ENCODE measurements around the gene KLF14. TPM values are rescaled to one million over a fixed set of nuclear protein-coding genes. Genes with fewer than 3 reads are reported as not detected.
A peak's percentile ranks its signal among the peaks of the same experiment; 100 is the strongest.
"Not testable (repeated sequence)": the region's sequence is repeated elsewhere in the genome, so short reads cannot be mapped to it uniquely, and the experiment has no call there.

The KLF14 gene
- polyA plus RNA-seq, 4 donors: 0.42 to 4.3 (median 0.84) TPM

DNA sequence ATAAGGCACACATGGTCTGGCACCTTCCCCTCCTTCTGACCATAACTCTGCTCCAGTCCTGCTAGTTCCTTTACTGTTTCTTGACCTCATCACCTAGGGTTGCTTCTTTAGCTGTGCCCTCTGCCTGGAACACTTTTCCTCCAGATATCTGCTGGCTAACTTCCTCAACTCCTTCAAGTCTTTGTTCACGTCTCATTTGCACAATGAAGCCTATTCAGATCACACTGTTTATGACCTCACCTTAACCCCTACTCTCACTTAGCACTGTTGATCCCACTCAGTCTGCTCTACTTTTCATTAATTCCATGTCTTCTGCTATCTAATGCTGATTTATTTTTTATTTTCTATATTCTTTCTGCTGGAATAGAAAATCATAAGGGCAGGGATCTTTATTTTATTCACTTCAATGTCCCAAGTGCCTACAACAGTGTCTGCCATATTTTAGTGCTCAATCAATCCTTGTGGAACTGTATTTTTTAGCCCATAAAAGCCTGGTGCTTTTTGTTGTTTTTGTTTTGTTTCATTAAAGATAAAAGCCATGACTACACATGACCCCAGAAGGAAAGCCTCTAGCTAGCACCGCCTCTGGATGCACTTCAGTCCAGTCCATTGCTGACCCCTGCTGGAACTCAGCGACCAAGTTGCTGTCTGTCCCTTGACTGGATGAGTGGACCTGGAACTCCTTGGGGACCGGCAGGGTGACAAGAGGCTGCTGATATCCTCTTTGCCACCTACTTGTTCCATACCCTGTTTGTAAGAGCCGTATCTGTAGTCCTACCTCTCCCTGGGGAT, 12.3 kb downstream of the KLF14 start:
- DNase-seq (ENCODE audit: low read depth in 4 of 4, low spot score in 3 of 4): peak in 3 of 4 donors; percentile 66 to 83 (median 79)

DNA sequence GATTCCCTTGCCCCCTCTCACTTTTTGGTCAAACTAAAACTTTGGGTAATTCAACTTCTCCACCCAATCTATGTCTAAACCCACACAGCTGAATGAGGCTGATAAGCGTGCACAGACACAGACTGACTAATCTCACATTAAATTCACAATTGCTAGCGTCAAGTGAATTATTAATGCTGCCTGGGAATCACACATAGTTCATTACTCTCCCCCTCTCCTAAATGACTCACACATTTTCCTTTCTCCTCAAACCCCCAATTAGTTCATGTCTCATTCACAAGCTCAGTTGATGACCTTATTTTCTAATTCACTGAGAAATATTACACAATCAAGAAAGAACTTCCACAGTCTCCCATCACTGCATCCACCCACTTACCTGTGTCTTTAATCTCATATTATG, 14.5 kb downstream of the KLF14 start:
- no peak for DNase-seq (ENCODE audit: low read depth in 4 of 4, low spot score in 3 of 4)

DNA sequence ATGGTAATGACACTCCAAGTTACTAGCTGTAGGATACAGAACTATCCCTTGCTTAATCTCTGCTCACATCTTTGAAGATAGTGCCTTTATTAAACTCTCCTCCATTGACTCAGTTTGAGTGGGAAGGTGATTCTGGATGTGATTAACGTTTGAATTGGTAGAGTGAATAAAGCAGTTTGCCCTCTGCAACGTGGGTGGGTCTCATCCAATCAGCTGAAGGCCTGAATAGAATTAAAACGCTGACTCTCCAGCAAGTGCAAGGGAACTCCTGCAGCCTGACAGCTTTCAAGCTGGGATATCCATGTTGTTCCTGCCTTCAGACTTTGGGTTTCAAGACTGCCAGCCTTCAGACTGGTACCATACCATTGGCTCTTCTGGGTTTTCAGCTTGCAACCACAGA, 21.6 kb downstream of the KLF14 start:
- DNase-seq (ENCODE audit: low read depth in 4 of 4, low spot score in 3 of 4): no peak

GRCh38 chr7:130708766-130709165, 25.2 kb downstream of the KLF14 start:
- DNase-seq (ENCODE audit: low read depth in 4 of 4, low spot score in 3 of 4): no peak

DNA sequence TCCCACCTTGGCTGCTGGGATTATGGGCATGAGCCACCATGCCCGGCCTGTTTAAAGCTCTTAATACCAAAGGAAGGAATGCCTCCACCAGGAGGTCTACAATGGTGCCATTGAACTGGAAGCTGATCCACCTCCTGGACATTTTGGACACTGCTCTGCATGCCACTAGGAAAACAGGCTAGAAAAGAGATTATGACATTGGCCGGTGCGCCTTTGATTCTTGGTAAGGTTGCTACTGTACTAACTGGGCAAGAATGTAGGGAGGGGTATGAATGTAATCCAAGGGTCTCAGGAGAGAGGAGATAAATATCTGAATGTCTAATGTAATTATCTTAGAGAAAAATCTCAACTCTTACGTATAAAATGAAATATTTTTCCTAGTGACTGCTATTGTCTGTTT, 26.0 kb downstream of the KLF14 start:
- DNase-seq (ENCODE audit: low read depth in 4 of 4, low spot score in 3 of 4): no peak

DNA sequence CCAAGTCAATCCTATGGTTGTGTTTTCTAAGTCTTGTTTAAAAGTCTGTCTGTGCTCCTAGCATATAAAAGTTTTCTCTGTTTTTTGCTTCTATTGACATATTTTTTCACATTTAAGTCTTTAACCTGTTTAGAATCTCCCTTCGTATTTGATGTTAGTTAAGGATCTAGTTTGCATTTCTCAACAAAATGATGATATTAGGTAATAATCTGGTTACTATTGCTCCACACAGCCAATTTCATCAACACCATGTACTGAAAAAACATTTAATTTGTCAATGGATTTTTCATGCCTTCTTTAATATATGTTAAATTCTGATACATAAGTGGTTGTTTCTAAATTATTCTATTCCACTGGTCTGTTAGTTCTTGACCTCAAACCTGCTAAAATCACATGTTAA, 30.2 kb downstream of the KLF14 start:
- no peak for DNase-seq (ENCODE audit: low read depth in 4 of 4, low spot score in 3 of 4)

- no peak for DNase-seq (ENCODE audit: low read depth in 4 of 4, low spot score in 3 of 4)
These were observed 32.4 kb downstream of the KLF14 start for GRCh38 chr7:130701650-130702049.

DNA sequence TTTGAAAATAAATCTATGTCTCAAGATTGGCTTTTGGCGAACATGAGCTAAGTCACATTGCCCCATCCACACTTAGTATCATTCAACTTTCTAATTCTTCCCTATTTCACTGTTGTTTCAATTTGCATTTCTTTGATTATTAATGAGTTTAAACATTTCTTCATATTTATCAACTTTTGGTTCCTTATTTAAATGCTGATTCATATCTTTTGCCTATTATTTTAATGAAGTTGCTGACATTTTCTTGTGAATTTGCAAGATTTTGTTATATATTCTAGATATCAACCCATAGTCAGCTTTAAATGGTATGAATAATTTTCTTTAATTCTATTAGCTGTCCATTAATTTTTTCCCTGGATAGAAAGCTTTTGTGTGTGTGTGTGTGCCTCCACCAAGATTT, 33.2 kb downstream of the KLF14 start:
- DNase-seq (ENCODE audit: low read depth in 4 of 4, low spot score in 3 of 4): no peak

DNA sequence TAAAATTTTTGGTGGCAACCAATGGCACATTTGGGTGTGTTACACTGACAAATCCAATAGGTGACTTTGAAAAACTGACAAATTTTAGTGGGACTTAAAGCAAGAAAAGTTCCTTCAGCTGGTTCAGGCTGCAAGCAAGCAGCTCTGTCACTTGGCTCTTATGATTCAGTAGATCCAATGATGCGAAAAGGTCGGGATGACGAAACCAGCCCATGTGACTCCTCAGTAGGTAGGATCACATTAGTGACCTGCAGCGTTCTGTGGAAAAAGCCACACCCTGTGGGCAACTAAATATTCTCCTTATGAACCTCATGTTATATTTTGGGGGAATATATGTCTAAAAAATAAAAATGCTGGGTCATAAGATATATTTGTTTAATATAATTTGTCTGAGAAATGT, 34.3 kb downstream of the KLF14 start:
- no peak for DNase-seq (ENCODE audit: low read depth in 4 of 4, low spot score in 3 of 4)

GRCh38 chr7:130697820-130698219, 36.2 kb downstream of the KLF14 start:
- no peak for DNase-seq (ENCODE audit: low read depth in 4 of 4, low spot score in 3 of 4)

DNA sequence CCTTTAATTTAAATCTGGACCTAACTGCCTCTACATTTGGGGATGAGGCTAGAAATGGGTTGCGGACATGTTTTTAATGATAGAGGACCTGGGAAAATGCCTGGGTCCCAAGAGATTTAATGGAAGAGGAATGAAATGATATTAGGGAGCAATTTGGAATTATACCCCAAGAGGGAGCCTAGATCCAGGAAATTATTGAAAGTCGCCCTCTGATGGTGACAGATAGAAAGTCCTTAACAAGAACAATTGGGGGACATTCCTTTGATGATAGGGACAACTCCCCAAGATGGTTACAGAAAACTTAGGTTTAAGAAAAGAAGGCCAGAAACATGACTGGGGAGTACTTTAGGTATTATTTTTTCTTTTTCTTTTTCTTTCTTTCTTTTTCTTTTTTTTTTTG, 38.2 kb downstream of the KLF14 start:
- peak in 2 of 4 donors; percentile 2 to 4 for DNase-seq (ENCODE audit: low read depth in 4 of 4, low spot score in 3 of 4)

GRCh38 chr7:130692396-130692795, 41.6 kb downstream of the KLF14 start:
- not testable (repeated sequence) for DNase-seq (ENCODE audit: low read depth in 4 of 4, low spot score in 3 of 4)

DNA sequence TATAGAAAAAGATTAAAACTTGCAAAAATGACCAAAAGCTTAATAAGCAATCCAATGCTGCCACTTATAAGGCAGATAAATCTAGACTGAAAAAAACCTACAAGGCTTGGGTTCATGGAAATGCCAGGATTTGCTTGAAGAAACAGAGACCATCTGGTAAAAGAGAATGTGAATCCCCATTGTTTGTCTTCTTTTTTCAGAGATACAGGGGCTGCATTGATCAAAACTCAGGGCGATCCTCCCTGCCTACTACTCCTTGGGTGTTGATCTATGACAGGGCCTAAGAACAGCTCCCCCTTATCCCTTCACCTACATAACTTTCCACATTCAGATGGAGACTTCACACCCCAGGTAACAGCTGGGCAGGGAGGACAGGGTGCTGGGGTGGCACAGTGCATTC, 44.3 kb downstream of the KLF14 start:
- DNase-seq (ENCODE audit: low read depth in 4 of 4, low spot score in 3 of 4): no peak

DNA sequence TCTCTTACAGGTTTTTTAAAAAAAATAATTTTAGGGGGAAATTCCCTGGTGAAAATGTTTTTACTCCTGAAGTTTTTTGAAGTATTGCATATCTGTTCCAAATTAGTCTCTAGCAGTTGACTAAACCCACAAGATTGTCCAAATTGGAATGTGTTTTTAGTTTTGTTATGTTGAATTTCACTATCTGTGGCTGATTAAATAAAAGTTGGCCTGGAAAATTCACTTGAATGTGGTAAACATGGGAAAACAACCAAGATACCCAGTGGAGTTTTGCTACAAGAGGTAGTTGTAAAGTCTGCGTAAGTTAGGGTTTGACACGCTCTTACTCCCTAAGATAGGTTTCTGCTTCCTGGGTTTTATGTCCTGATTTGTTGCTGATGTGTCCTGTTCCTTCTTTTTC, 51.0 kb downstream of the KLF14 start:
- DNase-seq (ENCODE audit: low read depth in 4 of 4, low spot score in 3 of 4): no peak

Other genes starting within 250 kb of the KLF14 start
- gene MEST, start 242.1 kb downstream of the KLF14 start, polyA plus RNA-seq (ENCODE audit: insufficient read length in 4 of 4): 1,000 to 10,000 TPM in 1 of 4 donors, 100 to 1,000 TPM in 3; 647 to 1,335 (median 819) TPM
- 10 to 100 TPM; 51.4 to 71.2 (median 61.6) TPM for gene COPG2, start 65.5 kb downstream of the KLF14 start, polyA plus RNA-seq (ENCODE audit: insufficient read length in 4 of 4)
- under 1 TPM in 2 of 4 donors, not detected in 2; 0.13 to 0.22 TPM for gene TSGA13, start 47.7 kb downstream of the KLF14 start, polyA plus RNA-seq (ENCODE audit: insufficient read length in 4 of 4)

Data from left renal pelvis (tissue), 4 donors.